Panc1 (cell line): ENCODE results near the gene IFNAR1. TPM values are rescaled to one million over a fixed set of nuclear protein-coding genes. Genes with fewer than 3 reads are reported as not detected.

Source experiments
- ATAC-seq: fragments of 200-7000 bp; cut with Tn5 transposase; 2 replicates; pipeline ENCODE4 v1.9.1; 2020; ENCODE audit warnings: mild to moderate bottlenecking, moderate library complexity
- BruUV-seq: library from RNA; stranded (reverse); fragments of 400-500 nt; replicated peaks from 2 replicates; lab custom pipeline; 2021; lab: Mats Ljungman, UMichigan
- CTCF ChIA-PET: fragments of 300-600 bp; sonication (Branson Sonifier 250); formaldehyde crosslinking; loops from one replicate; lab custom pipeline; 2022; ENCODE audit warnings: antibody characterized with exemption; lab: Charles Lee
- POLR2A ChIA-PET: fragments of 300-600 bp; sonication (Branson Sonifier 250); formaldehyde crosslinking; loops from one replicate; lab custom pipeline; 2022; ENCODE audit warnings: antibody characterized with exemption; lab: Charles Lee
- DNase-seq: peaks from one replicate; pipeline ENCODE4 v3.0.0-alpha.2; 2010; ENCODE audit warnings: low read depth, low spot score
- H3K27ac ChIP-seq: 2 replicates; pipeline ENCODE4 v1.5.1; 2011; ENCODE audit warnings: mild to moderate bottlenecking, low read length, inconsistent platforms
- H3K27me3 ChIP-seq: fragments of 200-500 bp; sonication (Bioruptor generic); 2 replicates; pipeline ENCODE4 v1.6.0; 2014; ENCODE audit warnings: low read length, inconsistent platforms; ENCODE audit not compliant: control insufficient read depth, insufficient read depth
- H3K36me3 ChIP-seq: fragments of 200-500 bp; sonication (Bioruptor generic); 2 replicates; pipeline ENCODE4 v1.5.1; 2014; ENCODE audit warnings: inconsistent platforms, mild to moderate bottlenecking, low read length, moderate library complexity; ENCODE audit not compliant: control insufficient read depth, insufficient read depth
- H3K4me1 ChIP-seq: 2 replicates; pipeline ENCODE4 v1.5.1; 2011; ENCODE audit warnings: inconsistent platforms, mild to moderate bottlenecking, low read length, moderate library complexity; ENCODE audit not compliant: control insufficient read depth, insufficient read depth
- H3K4me3 ChIP-seq, 2 experiments: 2 replicates each; pipeline ENCODE4 v1.5.1; 2011 to 2012; ENCODE audit warnings: low read depth in 2 of 2, low read length in 2 of 2, mild to moderate bottlenecking in 2 of 2, inconsistent platforms in 1 of 2, moderate library complexity in 1 of 2
- H3K9me3 ChIP-seq: fragments of 200-500 bp; sonication (Bioruptor generic); 2 replicates; pipeline ENCODE4 v1.5.1; 2014; ENCODE audit warnings: low read depth, mild to moderate bottlenecking, inconsistent platforms, low read length, moderate library complexity; ENCODE audit not compliant: control insufficient read depth, insufficient read depth
- CTCF ChIP-seq: fragments of 450-650 bp; IDR thresholded peaks from 2 replicates; pipeline ENCODE4 v1.5.1; 2017; ENCODE audit warnings: mild to moderate bottlenecking
- POLR2AphosphoS5 ChIP-seq: IDR thresholded peaks from 2 replicates; pipeline ENCODE4 v1.6.1; 2012; ENCODE audit warnings: mild to moderate bottlenecking, low read depth, low read length, moderate library complexity
- REST ChIP-seq, 2 experiments: IDR thresholded peaks; 2 replicates each; pipeline ENCODE4 v1.6.1; 2011 to 2012; ENCODE audit warnings: low read depth in 2 of 2, control low read depth in 1 of 2, low read length in 1 of 2, mild to moderate bottlenecking in 1 of 2, moderate library complexity in 1 of 2; ENCODE audit not compliant: insufficient read depth in 1 of 2
- SIN3A ChIP-seq: IDR thresholded peaks from 2 replicates; pipeline ENCODE4 v1.6.1; 2012; ENCODE audit warnings: low read depth, mild to moderate bottlenecking, low read length, moderate library complexity, borderline replicate concordance; ENCODE audit not compliant: insufficient read depth
- TCF7L2 ChIP-seq: IDR thresholded peaks from 2 replicates; pipeline ENCODE4 v1.6.1; 2011; ENCODE audit warnings: mild to moderate bottlenecking, low read depth, low read length, inconsistent platforms
- in situ Hi-C: cut with HindIII; loops from 2 replicates; pipeline ENCODE4 v1.10.0; 2016; ENCODE audit warnings: low sequenced_read_pairs, low pct_unique_long_range_greater_than_20kb
- intact Hi-C: fragments of 100-400 bp; cut with micrococcal nuclease; formaldehyde crosslinking; loops from one replicate; pipeline ENCODE4 v1.10.0; 2022; ENCODE audit not compliant: unreplicated experiment
- total RNA-seq: library from RNA; stranded (reverse); gene quantifications from one replicate; pipeline ENCODE4 v1.2.1, GENCODE V29; 2021; ENCODE audit not compliant: unreplicated experiment

IFNAR1 gene
- total RNA-seq, 1 experiment from 2014 or later: 23.8 TPM

DNA sequence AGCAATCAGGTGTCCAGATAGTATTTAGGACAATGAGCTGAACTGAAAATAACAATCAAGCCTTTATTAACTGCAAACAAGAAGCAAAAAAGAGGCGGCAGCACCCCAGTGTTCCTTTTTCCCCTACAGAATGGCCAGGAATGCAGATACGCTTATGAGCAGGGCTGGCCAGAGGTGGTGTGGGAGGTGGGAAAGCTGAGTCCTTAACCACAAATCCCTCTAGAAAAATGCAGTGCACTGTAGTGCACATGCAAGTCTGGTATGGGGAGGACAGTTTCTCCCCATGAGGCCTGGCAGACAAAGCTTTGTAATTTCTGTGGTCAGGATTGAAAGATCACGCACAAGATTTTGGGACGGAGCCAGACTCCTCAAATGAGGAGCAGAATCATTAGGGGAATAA is 10.7 kb upstream of the IFNAR1 start:
- Histone ChIP-seq H3K36me3 (no peaks in the 10 kb centered on the region), H3K27ac (no peak overlapping the region), H3K27me3 (no peaks in the 10 kb centered on the region), H3K9me3 (no peaks in the 10 kb centered on the region; the same call in 1 of the 2 replicates), H3K4me1 (no peaks in the 10 kb centered on the region), H3K4me3 (no peak overlapping the region)
- no peak for ATAC-seq
- POLR2A ChIA-PET: no interaction called here
- CTCF ChIA-PET: no interaction called here
- intact Hi-C loops (no loop called here), in situ Hi-C loops (no loop called here)
- no TSS peak for BruUV-seq
- TF ChIP-seq REST (IDR thresholded peaks at IDR 0.05; ENCODE audit: insufficient read depth in 1 of 2, low read depth in 2 of 2, low read length in 1 of 2): no peak
- no peak for TF ChIP-seq CTCF
- TF ChIP-seq POLR2AphosphoS5: no peak
- no peak for TF ChIP-seq TCF7L2
- TF ChIP-seq SIN3A: no peak
- DNase-seq: no peak

- intact Hi-C loops (no loop called here), in situ Hi-C loops (no loop called here)
- TF ChIP-seq SIN3A (no peak), TCF7L2 (no peak), POLR2AphosphoS5 (no peak), CTCF (no peak), REST (IDR thresholded peaks at IDR 0.05; ENCODE audit: insufficient read depth in 1 of 2, low read depth in 2 of 2, low read length in 1 of 2) (no peak)
- BruUV-seq: no TSS peak
- no peaks in the 10 kb centered on the region for H3K27me3 ChIP-seq
- H3K9me3 ChIP-seq: no peaks in the 10 kb centered on the region; the same call in 1 of the 2 replicates
- H3K4me3 ChIP-seq: no peak overlapping the region
- CTCF ChIA-PET: no interaction called here
- no peak overlapping the region for H3K27ac ChIP-seq
- ATAC-seq: no peak
- DNase-seq: no peak
- no peaks in the 10 kb centered on the region for H3K36me3 ChIP-seq
- no peaks in the 10 kb centered on the region for H3K4me1 ChIP-seq
- POLR2A ChIA-PET: no interaction called here
These were observed 8.6 kb upstream of the IFNAR1 start for GRCh38 chr21:33315946-33316710.
